HepG2 (cell line): ENCODE results near the gene TKFC. TPM values are rescaled to one million over a fixed set of nuclear protein-coding genes. Genes with fewer than 3 reads are reported as not detected.

Experiments used
- ARID4A ChIP-seq: sonication (generic); formaldehyde crosslinking; IDR thresholded peaks from 2 replicates; pipeline ENCODE4 v1.5.0; 2020; ENCODE audit warnings: mild to moderate bottlenecking, missing genetic modification reagents, borderline replicate concordance
- HIVEP1 ChIP-seq: sonication (generic); formaldehyde crosslinking; IDR thresholded peaks from 2 replicates; pipeline ENCODE4 v1.4.0; 2020; ENCODE audit warnings: mild to moderate bottlenecking, missing genetic modification reagents
- HNRNPUL1 ChIP-seq: fragments of 200-400 bp; formaldehyde crosslinking; IDR thresholded peaks from 2 replicates; pipeline ENCODE4 v1.6.1; 2017; ENCODE audit warnings: low read depth, mild to moderate bottlenecking, low read length, moderate library complexity
- HOXA3 ChIP-seq: sonication (generic); formaldehyde crosslinking; IDR thresholded peaks from 2 replicates; pipeline ENCODE4 v1.5.0; 2020; ENCODE audit warnings: missing genetic modification reagents
- HOXA5 ChIP-seq: sonication (generic); formaldehyde crosslinking; IDR thresholded peaks from 2 replicates; pipeline ENCODE4 v1.4.0; 2020; ENCODE audit warnings: missing genetic modification reagents
- IKZF1 ChIP-seq: fragments of 450-650 bp; IDR thresholded peaks from 2 replicates; pipeline ENCODE4 v1.7.1; 2016
- MED13 ChIP-seq: sonication (generic); formaldehyde crosslinking; IDR thresholded peaks from 2 replicates; pipeline ENCODE4 v1.5.0; 2020; ENCODE audit warnings: missing genetic modification reagents
- MXD1 ChIP-seq: sonication (generic); formaldehyde crosslinking; IDR thresholded peaks from 2 replicates; pipeline ENCODE4 v1.4.0; 2020; ENCODE audit warnings: mild to moderate bottlenecking, missing genetic modification reagents
- NRL ChIP-seq: sonication (generic); formaldehyde crosslinking; IDR thresholded peaks from 2 replicates; pipeline ENCODE4 v1.5.0; 2020; ENCODE audit warnings: missing genetic modification reagents, mild to moderate bottlenecking, moderate library complexity, borderline replicate concordance
- PAWR ChIP-seq: sonication (generic); formaldehyde crosslinking; IDR thresholded peaks from 2 replicates; pipeline ENCODE4 v1.4.0; 2020; ENCODE audit warnings: missing genetic modification reagents, mild to moderate bottlenecking, borderline replicate concordance
- PHF20 ChIP-seq: sonication (generic); formaldehyde crosslinking; IDR thresholded peaks from 2 replicates; pipeline ENCODE4 v1.5.0; 2020; ENCODE audit warnings: mild to moderate bottlenecking, missing genetic modification reagents
- RBM22 ChIP-seq: fragments of 200-400 bp; formaldehyde crosslinking; optimal IDR thresholded peaks from 2 replicates; pipeline ENCODE3; 2017; ENCODE audit warnings: mild to moderate bottlenecking, low read length, moderate library complexity
- RNF2 ChIP-seq: fragments of 450-650 bp; conservative IDR thresholded peaks from 2 replicates; pipeline ENCODE4 v1.6.1; 2016; ENCODE audit warnings: low read depth
- RORA ChIP-seq: sonication (generic); formaldehyde crosslinking; IDR thresholded peaks from 2 replicates; pipeline ENCODE4 v1.5.0; 2020; ENCODE audit warnings: mild to moderate bottlenecking, missing genetic modification reagents, moderate library complexity
- SALL1 ChIP-seq: sonication (generic); formaldehyde crosslinking; IDR thresholded peaks from 2 replicates; pipeline ENCODE4 v1.8.0; 2022; ENCODE audit warnings: mild to moderate bottlenecking, missing genetic modification reagents
- SSRP1 ChIP-seq: IDR thresholded peaks from 2 replicates; pipeline ENCODE4 v1.6.1; 2016; ENCODE audit warnings: control low read depth
- TEAD2 ChIP-seq: sonication (generic); formaldehyde crosslinking; IDR thresholded peaks from 2 replicates; pipeline ENCODE4 v1.9.0; 2021; ENCODE audit warnings: missing genetic modification reagents
- TIGD3 ChIP-seq: sonication (generic); formaldehyde crosslinking; IDR thresholded peaks from 2 replicates; pipeline ENCODE4 v1.5.1; 2020; ENCODE audit warnings: mild to moderate bottlenecking, missing genetic modification reagents, borderline replicate concordance
- ZHX1 ChIP-seq: sonication (generic); formaldehyde crosslinking; IDR thresholded peaks from 2 replicates; pipeline ENCODE4 v1.8.1; 2022; ENCODE audit warnings: low read depth, mild to moderate bottlenecking, missing genetic modification reagents
- ZNF550 ChIP-seq: sonication (generic); formaldehyde crosslinking; IDR thresholded peaks from 2 replicates; pipeline ENCODE4 v1.4.0; 2020; ENCODE audit warnings: mild to moderate bottlenecking, missing genetic modification reagents, borderline replicate concordance
- ZNF552 ChIP-seq: sonication (generic); formaldehyde crosslinking; IDR thresholded peaks from 2 replicates; pipeline ENCODE4 v1.9.0; 2022; ENCODE audit warnings: missing genetic modification reagents, mild to moderate bottlenecking, borderline replicate concordance
- ZNF792 ChIP-seq: IDR thresholded peaks from 2 replicates; pipeline ENCODE4 v1.6.1; 2016
- polyA plus RNA-seq, 8 experiments: library from polyadenylated mRNA; depleted of rRNA in 3 of 8; stranded (reverse) in 7 of 8; unstranded in 1 of 8; fragments of >200 nt; fragmentation: Illumina TruSeq in 4 of 8; extraction: Trizol in 4 of 8; gene quantifications; 2 replicates each; pipeline versions ENCODE4 v1.2.1 to v1.2.3, GENCODE V29; 2011 to 2016; ENCODE audit warnings: low read depth in 4 of 8, missing spikeins in 1 of 8, mixed read lengths in 1 of 8; ENCODE audit not compliant: insufficient read depth in 1 of 8
- total RNA-seq, 5 experiments: library from RNA; depleted of rRNA; stranded (reverse); fragments of >200 nt; fragmentation: Illumina TruSeq; extraction: Trizol; gene quantifications; 2 replicates each; pipeline ENCODE4 v1.2.3, GENCODE V29; 2016; ENCODE audit warnings: low read depth in 1 of 5

The TKFC gene
- total and polyA plus RNA-seq, 2 of the 13 experiments (the other 11 are each of a cell fraction or from before 2014, with no cell fraction given): 147 to 197 TPM

GRCh38 chr11:61369372-61370348 lies 36.6 kb downstream of the TKFC start (continued):
- TF ChIP-seq MXD1 (CRISPR knock-in tag): no peak
- no peak for TF ChIP-seq PHF20 (CRISPR knock-in tag)
- peak; percentile 96 for TF ChIP-seq SALL1 (CRISPR knock-in tag)
- TF ChIP-seq RNF2: no peak
- TF ChIP-seq ZHX1 (CRISPR knock-in tag): no peak; the same call in 1 of the 2 replicates
- TF ChIP-seq TIGD3 (CRISPR knock-in tag): no peak
- no peak for TF ChIP-seq RORA (CRISPR knock-in tag)
- TF ChIP-seq HIVEP1 (CRISPR knock-in tag): no peak
- peak; percentile 65; the same call in 1 of the 2 replicates for TF ChIP-seq NRL (CRISPR knock-in tag)
- no peak for TF ChIP-seq IKZF1
- TF ChIP-seq ZNF550 (CRISPR knock-in tag): no peak
- TF ChIP-seq HOXA3 (CRISPR knock-in tag): peak; percentile 57; the same call in 1 of the 2 replicates
- no peak for TF ChIP-seq ZNF792 (CRISPR knock-in tag)
- no peak for TF ChIP-seq ZNF552 (CRISPR knock-in tag)
- TF ChIP-seq MED13: no peak
- TF ChIP-seq RBM22: no peak
- no peak for TF ChIP-seq TEAD2 (CRISPR knock-in tag)
- peak; percentile 75; the same call in 1 of the 2 replicates for TF ChIP-seq ARID4A
- TF ChIP-seq PAWR (CRISPR knock-in tag): no peak
- TF ChIP-seq HNRNPUL1: no peak
- TF ChIP-seq HOXA5 (CRISPR knock-in tag): peak; percentile 39; the same call in 1 of the 2 replicates
- no peak for TF ChIP-seq SSRP1 (CRISPR knock-in tag)
